ENCODE measurements around the gene MINDY3.

DNA sequence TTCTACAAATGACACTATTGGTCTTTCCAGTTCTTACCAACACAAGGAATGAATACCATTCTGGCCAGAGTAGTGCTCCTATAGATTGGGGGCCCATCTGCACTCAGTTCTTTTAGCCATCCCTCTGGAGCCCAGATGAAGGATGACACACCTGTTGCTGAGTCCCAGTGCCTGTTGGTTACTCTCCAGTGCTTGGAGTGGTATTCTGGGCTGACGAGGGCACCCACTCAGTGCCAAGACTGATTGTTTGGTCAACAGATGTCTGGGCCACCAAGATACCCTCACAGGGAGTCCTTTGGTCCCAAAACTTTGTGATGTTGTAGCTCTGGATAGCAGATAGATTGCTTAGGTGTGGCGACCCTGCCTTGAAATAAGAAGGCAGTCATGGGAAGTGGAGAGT lies 116.9 kb downstream of the MINDY3 start:
- TF ChIP-seq, protein P1, sequence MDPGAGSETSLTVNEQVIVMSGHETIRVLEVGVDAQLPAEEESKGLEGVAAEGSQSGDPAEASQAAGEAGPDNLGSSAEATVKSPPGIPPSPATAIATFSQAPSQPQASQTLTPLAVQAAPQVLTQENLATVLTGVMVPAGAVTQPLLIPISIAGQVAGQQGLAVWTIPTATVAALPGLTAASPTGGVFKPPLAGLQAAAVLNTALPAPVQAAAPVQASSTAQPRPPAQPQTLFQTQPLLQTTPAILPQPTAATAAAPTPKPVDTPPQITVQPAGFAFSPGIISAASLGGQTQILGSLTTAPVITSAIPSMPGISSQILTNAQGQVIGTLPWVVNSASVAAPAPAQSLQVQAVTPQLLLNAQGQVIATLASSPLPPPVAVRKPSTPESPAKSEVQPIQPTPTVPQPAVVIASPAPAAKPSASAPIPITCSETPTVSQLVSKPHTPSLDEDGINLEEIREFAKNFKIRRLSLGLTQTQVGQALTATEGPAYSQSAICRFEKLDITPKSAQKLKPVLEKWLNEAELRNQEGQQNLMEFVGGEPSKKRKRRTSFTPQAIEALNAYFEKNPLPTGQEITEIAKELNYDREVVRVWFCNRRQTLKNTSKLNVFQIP (CRISPR knock-in tag; IDR thresholded peaks at IDR 0.05; ENCODE audit: borderline replicate concordance, low read depth): no peak
- TF ChIP-seq, protein P2, sequence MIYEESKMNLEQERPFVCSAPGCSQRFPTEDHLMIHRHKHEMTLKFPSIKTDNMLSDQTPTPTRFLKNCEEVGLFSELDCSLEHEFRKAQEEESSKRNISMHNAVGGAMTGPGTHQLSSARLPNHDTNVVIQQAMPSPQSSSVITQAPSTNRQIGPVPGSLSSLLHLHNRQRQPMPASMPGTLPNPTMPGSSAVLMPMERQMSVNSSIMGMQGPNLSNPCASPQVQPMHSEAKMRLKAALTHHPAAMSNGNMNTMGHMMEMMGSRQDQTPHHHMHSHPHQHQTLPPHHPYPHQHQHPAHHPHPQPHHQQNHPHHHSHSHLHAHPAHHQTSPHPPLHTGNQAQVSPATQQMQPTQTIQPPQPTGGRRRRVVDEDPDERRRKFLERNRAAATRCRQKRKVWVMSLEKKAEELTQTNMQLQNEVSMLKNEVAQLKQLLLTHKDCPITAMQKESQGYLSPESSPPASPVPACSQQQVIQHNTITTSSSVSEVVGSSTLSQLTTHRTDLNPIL (CRISPR knock-in tag; IDR thresholded peaks at IDR 0.05; ENCODE audit: low read depth): no peak
- TF ChIP-seq ZNF70 (CRISPR knock-in tag; IDR thresholded peaks at IDR 0.05) (no peak), PPARA (CRISPR knock-in tag; IDR thresholded peaks at IDR 0.05; ENCODE audit: borderline replicate concordance) (no peak), TOX (CRISPR knock-in tag; IDR thresholded peaks at IDR 0.05; ENCODE audit: borderline replicate concordance) (no peak)

Data from SK-N-SH treated with all-trans-retinoic acid at 6 μM for 48 hours (cell line).